GM12873 (cell line): ENCODE measurements around the gene ATP11A.

Source experiments
- CTCF ChIP-seq: IDR thresholded peaks from 2 replicates; pipeline ENCODE4 v1.5.1; 2012; ENCODE audit warnings: low read depth, mild to moderate bottlenecking, moderate library complexity, low read length, control low read depth; ENCODE audit not compliant: insufficient read depth; ENCODE audit errors: missing control alignments

The ATP11A gene

GRCh38 chr13:112928972-112929782, 239.3 kb downstream of the ATP11A start:
- no peak for TF ChIP-seq CTCF

- TF ChIP-seq CTCF, result no peak
Observed at GRCh38 chr13:112929783-112930055, 239.9 kb downstream of the ATP11A start.

GRCh38 chr13:112930192-112930591, 240.4 kb downstream of the ATP11A start:
- no peak for TF ChIP-seq CTCF

GRCh38 chr13:112931028-112931934, 241.4 kb downstream of the ATP11A start:
- peak; percentile 43 for TF ChIP-seq CTCF

GRCh38 chr13:112932971-112933370, 243.1 kb downstream of the ATP11A start:
- no peak for TF ChIP-seq CTCF

- no peak for TF ChIP-seq CTCF
Observed at GRCh38 chr13:112933649-112934048, 243.8 kb downstream of the ATP11A start.

- TF ChIP-seq CTCF, result no peak
Observed at GRCh38 chr13:112934078-112934477, 244.2 kb downstream of the ATP11A start.
